ENCODE results near the gene SETD1B. TPM values are rescaled to one million over a fixed set of nuclear protein-coding genes. Genes with fewer than 3 reads are reported as not detected.

The SETD1B gene
- total and polyA plus RNA-seq, 2 of the 4 experiments (the other 2 are of a cell fraction): 0.90 to 5.1 TPM

- TF ChIP-seq ELK1 (IDR thresholded peaks at IDR 0.05; ENCODE audit: borderline replicate concordance, low read depth, low read length) (no peak), RAD21 (IDR thresholded peaks at IDR 0.05; ENCODE audit: low read length) (no peak)
Observed at GRCh38 chr12:121828306-121828705, 24.5 kb downstream of the SETD1B start (continued).

- H2AK9ac ChIP-seq (replicated peaks; ENCODE audit: low read depth, low read length, poor library complexity): no peak overlapping the region
- no peak overlapping the region for H3K23ac ChIP-seq (ENCODE audit: low read depth, low read length)
- no peak overlapping the region for H3K4me3 ChIP-seq (ENCODE audit: insufficient read depth, low read depth, low read length)
- no peak overlapping the region for H4K5ac ChIP-seq (ENCODE audit: low read depth, low read length)
- H3K14ac ChIP-seq (replicated peaks; ENCODE audit: low read depth, low read length): no peak overlapping the region
- peaks cover 18 to 42% of the 10 kb centered on the region in 2 experiments for H3K79me1 ChIP-seq (ENCODE audit: low read depth in 1 of 2, low read length in 2 of 2)
- H2BK15ac ChIP-seq (ENCODE audit: low read depth, low read length): no peak overlapping the region
- H3K4me2 ChIP-seq (ENCODE audit: low read depth, low read length): no peak overlapping the region
- no peak overlapping the region for H2AFZ ChIP-seq (replicated peaks; ENCODE audit: low read length, poor library complexity)
- no peak overlapping the region for H3K27ac ChIP-seq (ENCODE audit: insufficient read depth, low read length)
- H3K27me3 ChIP-seq (ENCODE audit: control insufficient read depth, insufficient read depth, low read length): no peaks in the 10 kb centered on the region
- no peak for TF ChIP-seq FOS (IDR thresholded peaks at IDR 0.05; ENCODE audit: low read depth, low read length)
- TF ChIP-seq RFX5 (IDR thresholded peaks at IDR 0.05; ENCODE audit: low read depth, low read length): no peak
- TF ChIP-seq MXI1 (IDR thresholded peaks at IDR 0.05; ENCODE audit: borderline replicate concordance, low read depth, low read length): no peak
- no peak overlapping the region for H3K18ac ChIP-seq (ENCODE audit: low read depth, low read length)
- H2BK5ac ChIP-seq (ENCODE audit: low read depth, low read length, poor library complexity, severe bottlenecking): no peak overlapping the region
- H3K9ac ChIP-seq (ENCODE audit: low read depth, low read length): no peak overlapping the region
- intact Hi-C loops (cut with micrococcal nuclease) (no loop called here), dilution Hi-C loops (cut with HindIII; ENCODE audit: low sequenced_read_pairs, unreplicated experiment) (no loop called here), in situ Hi-C loops (cut with MboI; ENCODE audit: low sequenced_read_pairs) (no loop called here)
- H3K4me1 ChIP-seq (ENCODE audit: control insufficient read depth, insufficient read depth, low read length): no peaks in the 10 kb centered on the region
- CTCF ChIA-PET: no interaction called here
- H4K91ac ChIP-seq (ENCODE audit: insufficient read depth, low read depth, low read length): no peak overlapping the region
- no peak overlapping the region for H4K8ac ChIP-seq (ENCODE audit: low read depth in 2 of 2, low read length in 2 of 2)
- H3K56ac ChIP-seq (ENCODE audit: extremely low read depth, insufficient read depth, low read length): no peak overlapping the region
- WGBS, 2 experiments (ENCODE audit: extremely low coverage in 2 of 2, insufficient read length in 1 of 2): 100% methylated on average over 2 of the region's 9 CpGs; no CpG with 5 or more reads in 1 of the 2 experiments
- POLR2A ChIA-PET (ENCODE audit: unreplicated experiment): no interaction called here
- H4K20me1 ChIP-seq (ENCODE audit: insufficient read depth, low read length): peaks cover 6% of the 10 kb centered on the region
- no peaks in the 10 kb centered on the region for H3K9me1 ChIP-seq (ENCODE audit: insufficient read depth, low read length)
- H2AK5ac ChIP-seq (ENCODE audit: low read depth, low read length): no peak overlapping the region
- H2BK120ac ChIP-seq (ENCODE audit: low read depth, low read length): no peak overlapping the region
- H3K9me3 ChIP-seq (ENCODE audit: control insufficient read depth, insufficient read depth, low read length): no peaks in the 10 kb centered on the region
- no peak for DNase-seq
- no peak overlapping the region for H3K4ac ChIP-seq (ENCODE audit: low read depth, low read length)
- H3K36me3 ChIP-seq (ENCODE audit: control insufficient read depth, insufficient read depth, low read length): peaks cover 60% of the 10 kb centered on the region
- no peak for ATAC-seq (ENCODE audit: low read depth)
- no peak overlapping the region for H2BK20ac ChIP-seq (ENCODE audit: low read depth, low read length)
- no TSS peak for BruUV-seq (replicated peaks)
Observed at GRCh38 chr12:121828826-121829225, 25.0 kb downstream of the SETD1B start.

Data from IMR-90 (cell line).